Measurements from ENCODE around the gene SLIT1.

- TF ChIP-seq CTCF (IDR thresholded peaks at IDR 0.05; ENCODE audit: poor library complexity, severe bottlenecking) (no peak), EZH2 (IDR thresholded peaks at IDR 0.05; ENCODE audit: borderline replicate concordance, insufficient read depth, low read length, poor library complexity, severe bottlenecking) (no peak), MXI1 (conservative IDR thresholded peaks at IDR 0.05; ENCODE audit: poor library complexity, severe bottlenecking) (no peak), POLR2AphosphoS5 (IDR thresholded peaks at IDR 0.05) (no peak), EP300 (conservative IDR thresholded peaks at IDR 0.05; ENCODE audit: poor library complexity, severe bottlenecking) (no peak), REST (IDR thresholded peaks at IDR 0.05; ENCODE audit: borderline replicate concordance) (no peak), SMC3 (conservative IDR thresholded peaks at IDR 0.05; ENCODE audit: poor library complexity) (no peak)
These were observed 62.0 kb downstream of the SLIT1 start for GRCh38 chr10:97123765-97124164.

All from neural cell (in vitro differentiated cells).